ENCODE data around the gene DIPK1B.

The DIPK1B gene

DNA sequence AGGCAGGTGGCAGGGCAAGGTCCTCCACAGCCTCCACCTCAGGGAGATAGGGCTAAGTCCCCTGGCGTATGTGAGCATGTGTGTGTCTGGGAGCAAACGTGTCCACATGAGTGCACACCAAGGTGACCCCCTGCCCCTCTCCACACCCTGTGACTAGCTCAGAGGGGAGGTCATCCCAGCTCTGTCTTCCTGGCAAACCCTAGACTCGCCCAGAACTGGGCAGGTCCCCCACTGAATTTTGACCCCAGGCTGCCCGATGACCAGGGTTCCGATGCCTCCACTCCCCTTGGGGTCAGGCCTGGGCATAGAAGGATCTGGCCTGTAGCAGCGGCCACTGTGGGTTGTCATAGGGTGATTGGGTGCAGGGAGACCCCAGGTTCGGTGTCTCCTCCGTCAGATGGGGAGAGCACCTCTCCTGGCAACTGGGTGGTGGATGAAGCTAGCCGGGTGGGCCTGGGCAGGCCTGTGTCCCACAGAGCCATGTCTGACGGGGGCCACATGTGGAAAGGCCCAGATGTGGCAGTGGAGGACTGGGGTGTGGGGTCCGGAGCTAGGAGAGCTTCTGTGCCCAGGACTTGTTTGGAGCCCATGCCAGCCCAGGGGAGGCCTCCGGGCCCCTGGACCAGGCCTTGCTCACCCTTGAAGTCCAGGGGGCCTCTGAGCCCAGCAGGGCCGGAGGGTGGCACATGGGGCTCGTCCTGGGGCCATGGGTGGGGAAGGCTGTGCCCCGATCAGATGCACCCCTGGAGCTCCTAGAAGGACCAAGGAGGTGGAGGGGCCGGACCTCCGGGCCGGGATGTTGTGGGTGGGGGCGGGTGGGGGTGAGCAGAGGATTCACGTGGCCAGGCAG, 6.2 kb downstream of the DIPK1B start:
- DNase-seq (ENCODE audit: extremely low read depth in 1 of 2, low read depth in 1 of 2), result no peak

GRCh38 chr9:136719195-136719880, 7.0 kb downstream of the DIPK1B start:
- DNase-seq (ENCODE audit: extremely low read depth in 1 of 2, low read depth in 1 of 2), result no peak

DNA sequence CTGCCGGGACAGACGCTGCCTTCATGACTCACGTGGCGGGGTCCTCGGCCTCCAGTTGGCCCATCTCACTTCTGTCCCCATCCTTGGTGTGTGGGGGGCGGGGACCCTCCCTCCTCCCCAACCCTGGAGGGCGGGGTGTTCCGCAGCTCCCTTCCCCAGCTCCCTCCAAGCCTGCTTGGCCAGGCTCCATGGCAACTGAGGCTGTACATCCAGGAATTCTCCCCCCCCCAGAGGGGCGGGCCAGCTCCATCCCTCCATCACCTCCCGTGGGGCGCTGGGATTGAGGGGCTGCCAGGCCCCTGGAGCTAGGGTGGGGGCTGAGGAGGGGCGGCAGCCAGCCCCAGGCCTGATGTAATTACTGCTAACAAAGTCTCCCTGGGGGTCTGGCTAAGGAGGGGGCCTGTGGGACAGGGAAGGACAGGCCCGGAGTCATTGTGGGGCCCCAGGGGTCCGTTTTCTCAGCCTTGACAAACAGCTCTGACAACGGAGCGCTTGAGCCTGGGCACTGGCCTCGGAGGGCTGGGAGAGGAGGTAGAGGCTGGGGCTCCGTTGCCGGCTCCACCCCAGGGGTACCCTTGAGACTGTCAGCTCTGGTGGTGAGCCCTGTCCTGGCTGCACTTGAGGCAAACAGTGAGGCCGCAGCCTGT, 8.0 kb downstream of the DIPK1B start:
- DNase-seq (ENCODE audit: extremely low read depth in 1 of 2, low read depth in 1 of 2), result no peak

- no peak for DNase-seq (ENCODE audit: extremely low read depth in 1 of 2, low read depth in 1 of 2)
Observed at GRCh38 chr9:136720898-136721338, 8.5 kb downstream of the DIPK1B start.

GRCh38 chr9:136721339-136722092, 9.1 kb downstream of the DIPK1B start:
- DNase-seq (ENCODE audit: extremely low read depth in 1 of 2, low read depth in 1 of 2), result no peak

GRCh38 chr9:136722093-136722968, 10.0 kb downstream of the DIPK1B start:
- DNase-seq (ENCODE audit: extremely low read depth in 1 of 2, low read depth in 1 of 2), result no peak

DNA sequence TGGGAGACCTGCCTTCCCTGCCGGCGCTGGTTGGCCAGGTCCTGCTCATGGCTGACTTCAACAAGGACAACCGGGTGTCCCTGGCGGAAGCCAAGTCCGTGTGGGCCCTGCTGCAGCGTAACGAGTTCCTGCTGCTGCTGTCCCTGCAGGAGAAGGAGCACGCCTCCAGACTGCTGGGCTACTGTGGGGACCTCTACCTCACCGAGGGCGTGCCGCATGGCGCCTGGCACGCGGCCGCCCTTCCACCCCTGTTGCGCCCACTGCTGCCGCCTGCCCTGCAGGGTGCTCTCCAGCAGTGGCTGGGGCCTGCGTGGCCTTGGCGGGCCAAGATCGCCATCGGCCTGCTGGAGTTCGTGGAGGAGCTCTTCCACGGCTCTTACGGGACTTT, 10.6 kb downstream of the DIPK1B start:
- DNase-seq (ENCODE audit: extremely low read depth in 1 of 2, low read depth in 1 of 2), result no peak

DNA sequence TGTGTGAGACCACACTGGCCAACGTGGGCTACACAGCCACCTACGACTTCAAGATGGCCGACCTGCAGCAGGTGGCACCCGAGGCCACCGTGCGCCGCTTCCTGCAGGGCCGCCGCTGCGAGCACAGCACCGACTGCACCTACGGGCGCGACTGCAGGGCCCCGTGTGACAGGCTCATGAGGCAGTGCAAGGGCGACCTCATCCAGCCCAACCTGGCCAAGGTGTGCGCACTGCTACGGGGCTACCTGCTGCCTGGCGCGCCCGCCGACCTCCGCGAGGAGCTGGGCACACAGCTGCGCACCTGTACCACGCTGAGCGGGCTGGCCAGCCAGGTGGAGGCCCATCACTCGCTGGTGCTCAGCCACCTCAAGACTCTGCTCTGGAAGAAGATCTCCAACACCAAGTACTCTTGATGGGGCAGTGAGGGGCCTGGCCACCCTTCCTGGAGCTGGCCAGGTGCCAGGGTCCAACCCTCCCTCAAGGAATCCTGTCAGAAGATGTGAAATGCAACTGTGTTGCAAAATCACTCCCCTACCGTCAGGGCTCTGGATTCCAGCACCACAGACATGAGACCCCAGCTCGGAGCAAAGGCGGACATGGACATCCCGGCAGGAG, 11.1 kb downstream of the DIPK1B start:
- DNase-seq (ENCODE audit: extremely low read depth in 1 of 2, low read depth in 1 of 2), result no peak

- no peak for DNase-seq (ENCODE audit: extremely low read depth in 1 of 2, low read depth in 1 of 2)
Observed at GRCh38 chr9:136723989-136724388, 11.6 kb downstream of the DIPK1B start.

DNA sequence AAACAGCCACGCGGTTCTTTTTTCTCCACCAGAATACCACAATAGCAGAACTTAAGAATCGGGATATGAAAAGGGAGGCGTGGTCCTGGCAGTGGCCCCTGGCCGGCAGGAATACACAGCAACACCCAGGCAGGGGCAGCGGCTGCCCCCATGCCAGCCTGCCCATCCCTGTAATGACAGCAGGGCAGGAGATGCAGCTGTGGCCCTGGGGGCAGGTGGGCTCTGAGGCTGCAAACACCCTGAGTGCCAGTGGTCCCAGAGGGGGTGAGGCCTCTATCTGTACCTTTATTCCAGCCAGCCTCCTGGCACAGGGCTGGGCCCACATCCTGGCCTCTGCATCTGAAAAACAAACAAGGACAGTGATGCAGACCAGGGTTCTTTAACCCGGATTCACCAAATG, 12.4 kb downstream of the DIPK1B start:
- DNase-seq (ENCODE audit: extremely low read depth in 1 of 2, low read depth in 1 of 2), result no peak

- no peak for DNase-seq (ENCODE audit: extremely low read depth in 1 of 2, low read depth in 1 of 2)
Observed at GRCh38 chr9:136725612-136726011, 13.2 kb downstream of the DIPK1B start.

DNA sequence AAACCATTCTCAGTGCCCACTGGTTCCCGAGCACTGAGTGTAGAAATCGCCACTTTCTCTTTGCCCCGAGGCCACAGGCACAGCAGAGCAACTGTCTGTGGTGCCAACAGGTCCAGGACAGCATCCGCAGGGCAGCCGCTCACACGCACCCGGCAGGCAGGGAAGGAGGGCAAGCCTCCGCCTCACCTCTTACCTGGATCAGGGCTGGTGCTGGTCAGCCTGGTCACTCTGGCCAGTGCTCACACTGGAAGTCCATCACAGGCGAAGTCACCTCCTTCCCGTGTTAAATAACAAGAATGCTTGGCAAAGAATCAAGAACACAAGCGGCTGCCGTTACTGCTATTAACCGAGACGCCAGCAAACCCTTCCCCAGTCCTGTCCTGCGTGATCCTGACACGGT, 13.7 kb downstream of the DIPK1B start:
- DNase-seq (ENCODE audit: extremely low read depth in 1 of 2, low read depth in 1 of 2), result no peak

- DNase-seq (ENCODE audit: extremely low read depth in 1 of 2, low read depth in 1 of 2), result no peak
Observed at GRCh38 chr9:136726631-136727191, 14.3 kb downstream of the DIPK1B start.

DNA sequence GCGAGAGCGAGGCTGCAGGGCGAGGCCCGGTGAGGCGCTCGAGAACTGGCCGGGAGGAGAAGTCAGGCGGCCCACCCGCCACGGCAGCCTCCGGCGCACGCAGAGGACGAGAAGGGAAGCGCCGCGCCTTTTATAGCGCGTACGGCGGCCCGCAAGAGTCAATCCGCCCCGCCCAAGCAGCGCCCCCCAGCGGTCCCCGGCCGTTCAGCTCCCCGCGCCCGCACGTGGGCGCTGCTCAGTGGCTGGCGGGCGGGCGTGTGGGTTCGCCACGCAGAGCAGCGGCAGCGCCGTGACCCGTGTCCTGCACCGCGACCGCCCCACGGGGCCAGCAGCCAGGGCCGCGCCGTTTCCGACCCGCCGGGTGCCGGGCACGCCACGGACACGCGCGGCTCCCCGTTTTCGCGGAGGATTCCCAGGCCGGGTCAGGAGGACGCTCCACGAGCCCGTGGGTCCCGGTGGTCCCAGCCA, 15.7 kb downstream of the DIPK1B start:
- peak; percentile 77 to 81 for DNase-seq (ENCODE audit: extremely low read depth in 1 of 2, low read depth in 1 of 2)

GRCh38 chr9:136728548-136729123, 16.3 kb downstream of the DIPK1B start:
- no peak for DNase-seq (ENCODE audit: extremely low read depth in 1 of 2, low read depth in 1 of 2)

DNA sequence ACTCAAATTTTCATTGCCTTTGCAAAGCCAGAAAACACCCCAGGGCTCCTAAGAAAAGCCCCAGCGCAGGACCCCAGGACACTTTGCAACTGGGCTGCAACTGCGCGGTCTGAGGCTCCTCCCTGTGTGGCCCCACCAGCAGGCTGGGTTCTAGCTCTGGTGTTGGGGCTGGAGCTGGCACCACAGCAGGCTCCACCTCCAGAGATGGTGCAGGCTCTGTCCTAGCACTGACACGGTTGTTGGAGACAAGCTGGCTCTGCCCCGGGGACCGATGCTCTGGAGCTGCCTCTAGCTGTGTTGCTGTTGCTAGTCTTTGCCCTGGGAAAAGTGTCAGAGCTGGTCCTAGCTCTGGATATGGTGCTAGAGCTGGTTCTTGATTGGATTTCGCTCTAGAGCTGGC, 16.8 kb downstream of the DIPK1B start:
- DNase-seq (ENCODE audit: extremely low read depth in 1 of 2, low read depth in 1 of 2), result no peak

GRCh38 chr9:136729926-136730325, 17.6 kb downstream of the DIPK1B start:
- no peak for DNase-seq (ENCODE audit: extremely low read depth in 1 of 2, low read depth in 1 of 2)

- no peak for DNase-seq (ENCODE audit: extremely low read depth in 1 of 2, low read depth in 1 of 2)
Observed at GRCh38 chr9:136732444-136733178, 20.2 kb downstream of the DIPK1B start.

Measured in stimulated activated CD8-positive, alpha-beta memory T cell treated with anti-CD3 and anti-CD28 coated beads, Interleukin-7, amount 100 ng/mL, for 48 hours (primary cell).